H9 (cell line): ENCODE measurements around the gene TMEM178B. TPM values are rescaled to one million over a fixed set of nuclear protein-coding genes. Genes with fewer than 3 reads are reported as not detected.
A peak's percentile ranks its signal among the peaks of the same experiment; 100 is the strongest.

ENCODE experiments used
- DNase-seq: peaks from one replicate; pipeline ENCODE4 v3.0.0-alpha.2; 2017
- H2AFZ ChIP-seq: one replicate; pipeline ENCODE4 v1.6.1; 2013; ENCODE audit warnings: mild to moderate bottlenecking, low read length, control low read depth, moderate library complexity
- H2AK5ac ChIP-seq: 2 replicates; pipeline ENCODE4 v1.6.1; 2013; ENCODE audit warnings: low read length, control low read depth, mixed read lengths; ENCODE audit not compliant: insufficient read length
- H2BK120ac ChIP-seq: one replicate; pipeline ENCODE4 v1.6.1; 2013; ENCODE audit warnings: low read depth, mild to moderate bottlenecking, low read length, control low read depth, inconsistent platforms; ENCODE audit not compliant: poor library complexity, severe bottlenecking
- H2BK12ac ChIP-seq: 2 replicates; pipeline ENCODE4 v1.6.1; 2013; ENCODE audit warnings: low read length, control low read depth, mixed read lengths, low read depth; ENCODE audit not compliant: insufficient read length
- H2BK15ac ChIP-seq: 2 replicates; pipeline ENCODE4 v1.6.1; 2013; ENCODE audit warnings: low read depth, low read length, control low read depth
- H2BK20ac ChIP-seq: one replicate; pipeline ENCODE4 v1.6.1; 2013; ENCODE audit warnings: low read depth, mild to moderate bottlenecking, low read length, control low read depth, inconsistent platforms; ENCODE audit not compliant: poor library complexity, severe bottlenecking
- H2BK5ac ChIP-seq: 2 replicates; pipeline ENCODE4 v1.6.1; 2013; ENCODE audit warnings: low read length, control low read depth, mixed read lengths; ENCODE audit not compliant: insufficient read length
- H3K14ac ChIP-seq: 2 replicates; pipeline ENCODE4 v1.6.1; 2013; ENCODE audit warnings: low read length, control low read depth; ENCODE audit not compliant: insufficient read depth
- H3K18ac ChIP-seq: 2 replicates; pipeline ENCODE4 v1.6.1; 2013; ENCODE audit warnings: low read depth, mild to moderate bottlenecking, mixed read lengths, low read length, control low read depth; ENCODE audit not compliant: insufficient read length
- H3K23ac ChIP-seq: 2 replicates; pipeline ENCODE4 v1.6.1; 2013; ENCODE audit warnings: low read length, control low read depth, mixed read lengths, low read depth; ENCODE audit not compliant: insufficient read length
- H3K23me2 ChIP-seq: 2 replicates; pipeline ENCODE4 v1.6.1; 2013; ENCODE audit warnings: low read depth, mild to moderate bottlenecking, mixed read lengths, low read length, control low read depth; ENCODE audit not compliant: insufficient read length, poor library complexity, severe bottlenecking
- H3K27ac ChIP-seq: 2 replicates; pipeline ENCODE4 v1.5.1; 2013; ENCODE audit warnings: low read length, control low read depth, mixed read lengths, low read depth; ENCODE audit not compliant: insufficient read length
- H3K27me3 ChIP-seq: 2 replicates; pipeline ENCODE4 v1.6.1; 2013; ENCODE audit warnings: low read length, control low read depth, inconsistent platforms; ENCODE audit not compliant: insufficient read depth
- H3K4ac ChIP-seq: 2 replicates; pipeline ENCODE4 v1.6.1; 2013; ENCODE audit warnings: low read depth, mild to moderate bottlenecking, control low read depth, inconsistent platforms, low read length, moderate library complexity
- H3K4me1 ChIP-seq: 2 replicates; pipeline ENCODE4 v1.6.1; 2013; ENCODE audit warnings: low read length, control low read depth, inconsistent platforms; ENCODE audit not compliant: insufficient read depth
- H3K4me2 ChIP-seq: 2 replicates; pipeline ENCODE4 v1.6.1; 2013; ENCODE audit warnings: low read length, control low read depth, mixed read lengths; ENCODE audit not compliant: insufficient read length, insufficient read depth
- H3K56ac ChIP-seq: 2 replicates; pipeline ENCODE4 v1.6.1; 2013; ENCODE audit warnings: low read depth, mild to moderate bottlenecking, mixed read lengths, low read length, control low read depth; ENCODE audit not compliant: insufficient read length
- H3K79me1 ChIP-seq: 2 replicates; pipeline ENCODE4 v1.6.1; 2013; ENCODE audit warnings: low read depth, mild to moderate bottlenecking, moderate library complexity, low read length, control low read depth, inconsistent platforms; ENCODE audit not compliant: insufficient read depth, poor library complexity, severe bottlenecking
- H3K79me2 ChIP-seq: 2 replicates; pipeline ENCODE4 v1.6.1; 2013; ENCODE audit warnings: low read length, control low read depth, inconsistent platforms; ENCODE audit not compliant: insufficient read depth
- H3K9ac ChIP-seq: 2 replicates; pipeline ENCODE4 v1.6.1; 2013; ENCODE audit warnings: low read length, control low read depth, mixed read lengths; ENCODE audit not compliant: insufficient read length; ENCODE audit errors: extremely low read depth
- H3K9me3 ChIP-seq: one replicate; pipeline ENCODE4 v1.6.1; 2013; ENCODE audit warnings: low read depth, low read length, inconsistent platforms; ENCODE audit not compliant: control insufficient read depth
- H3T11ph ChIP-seq: one replicate; pipeline ENCODE4 v1.6.1; 2013; ENCODE audit warnings: mild to moderate bottlenecking, low read length, control low read depth, inconsistent platforms
- H4K20me1 ChIP-seq: one replicate; pipeline ENCODE4 v1.6.1; 2013; ENCODE audit not compliant: control insufficient read depth, insufficient read length, insufficient read depth
- H4K5ac ChIP-seq: 2 replicates; pipeline ENCODE4 v1.6.1; 2013; ENCODE audit warnings: low read depth, mild to moderate bottlenecking, mixed read lengths, low read length, control low read depth; ENCODE audit not compliant: insufficient read length
- H4K8ac ChIP-seq: replicated peaks from 2 replicates; pipeline ENCODE4 v1.6.1; 2013; ENCODE audit warnings: low read length, control low read depth, mixed read lengths, low read depth; ENCODE audit not compliant: insufficient read length
- H4K91ac ChIP-seq: 2 replicates; pipeline ENCODE4 v1.6.1; 2013; ENCODE audit warnings: low read depth, mild to moderate bottlenecking, moderate library complexity, mixed read lengths, low read length, control low read depth; ENCODE audit not compliant: insufficient read length
- H3K27ac Mint-ChIP-seq, 3 experiments: 2 replicates in 2 of 3; 3 replicates in 1 of 3; pipeline ENCODE4 v1.8.0; 2020 to 2021; ENCODE audit warnings: mixed read lengths in 3 of 3, mild to moderate bottlenecking in 1 of 3, moderate library complexity in 1 of 3
- H3K27me3 Mint-ChIP-seq: 2 replicates; pipeline ENCODE4 v1.8.0; 2021; ENCODE audit warnings: low read depth, mild to moderate bottlenecking, moderate library complexity, mixed read lengths
- H3K36me3 Mint-ChIP-seq, 3 experiments: 2 replicates in 2 of 3; 3 replicates in 1 of 3; pipeline ENCODE4 v1.8.0; 2020 to 2021; ENCODE audit warnings: low read depth in 3 of 3, mixed read lengths in 3 of 3; ENCODE audit not compliant: insufficient read depth in 1 of 3
- H3K4me1 Mint-ChIP-seq, 2 experiments: 2 replicates each; pipeline ENCODE4 v1.8.0; 2020; ENCODE audit warnings: mixed read lengths in 2 of 2
- H3K4me3 Mint-ChIP-seq, 2 experiments: 2 replicates in 1 of 2; 3 replicates in 1 of 2; pipeline ENCODE4 v1.8.0; 2020 to 2021; ENCODE audit warnings: mild to moderate bottlenecking in 2 of 2, mixed read lengths in 2 of 2, moderate library complexity in 1 of 2
- H3K9me3 Mint-ChIP-seq, 2 experiments: 2 replicates in 1 of 2; 3 replicates in 1 of 2; pipeline ENCODE4 v1.8.0; 2020; ENCODE audit warnings: mild to moderate bottlenecking in 2 of 2, mixed read lengths in 2 of 2, moderate library complexity in 1 of 2
- CTCF ChIP-seq: fragments of 200-600 bp; sonication (generic); conservative IDR thresholded peaks from 3 replicates; pipeline ENCODE4 v1.8.0; 2021; ENCODE audit warnings: antibody characterized with exemption, mild to moderate bottlenecking
- WGBS: extraction: QIAGEN DNeasy Blood & Tissue Kit; methylation state at CpG from one replicate; pipeline ENCODE4 v1.1.7; 2013; ENCODE audit warnings: missing lambda C conversion rate, low lambda C conversion rate, mixed read lengths; ENCODE audit not compliant: insufficient read length; ENCODE audit errors: extremely low coverage; 5-methylcytosine and 5-hydroxymethylcytosine counted together
- total RNA-seq: library from RNA; stranded (reverse); gene quantifications from 2 replicates; pipeline ENCODE4 v1.2.1, GENCODE V29; 2021

TMEM178B gene
- total RNA-seq, 1 experiment from 2014 or later: 11.3 TPM

DNA sequence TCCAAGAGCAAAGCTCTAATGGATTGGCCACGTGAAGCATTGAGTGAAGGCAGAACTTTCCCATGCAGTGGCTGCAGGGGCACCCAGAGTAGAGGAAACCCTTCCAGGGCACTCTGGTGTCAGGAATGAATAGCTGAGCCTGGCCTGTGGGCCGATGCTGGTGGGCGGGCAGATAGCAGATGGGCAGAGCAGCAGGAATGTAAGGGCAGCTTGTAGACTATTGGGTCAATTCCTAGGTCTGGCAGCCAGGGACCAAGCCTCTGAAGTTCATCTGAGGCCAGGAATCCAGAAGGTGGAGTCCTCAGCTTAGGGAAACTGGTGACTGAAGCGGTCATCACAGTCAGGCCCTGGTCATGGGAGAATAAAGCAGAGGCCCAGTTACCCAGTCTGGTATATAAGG is 115.4 kb downstream of the TMEM178B start:
- TF ChIP-seq CTCF: no peak
- Histone ChIP-seq H3K4me2 (no peak overlapping the region), H2BK20ac (no peak overlapping the region), H2BK15ac (no peak overlapping the region), H3T11ph (no peak overlapping the region), H3K18ac (no peak overlapping the region), H3K27ac (no peak overlapping the region), H4K5ac (no peak overlapping the region), H3K14ac (no peak overlapping the region), H3K23ac (no peak overlapping the region), H3K23me2 (no peaks in the 10 kb centered on the region), H4K8ac (no peak overlapping the region), H3K27me3 (no peaks in the 10 kb centered on the region), H3K4ac (no peak overlapping the region), H2BK12ac (no peak overlapping the region), H2AK5ac (no peak overlapping the region), H3K79me1 (no peaks in the 10 kb centered on the region), H3K9ac (no peak overlapping the region), H3K56ac (no peak overlapping the region), H3K79me2 (no peaks in the 10 kb centered on the region), H2BK120ac (no peak overlapping the region), H4K91ac (no peak overlapping the region), H4K20me1 (no peaks in the 10 kb centered on the region), H3K9me3 (no peaks in the 10 kb centered on the region), H2AFZ (no peak overlapping the region), H3K4me1 (no peaks in the 10 kb centered on the region), H2BK5ac (no peak overlapping the region)
- peaks cover 0 to 3% (median 0%) of the 10 kb centered on the region in 3 experiments; a peak in 1 of 7 replicates for H3K36me3 Mint-ChIP-seq
- H3K27me3 Mint-ChIP-seq: no peaks in the 10 kb centered on the region
- peaks cover 3% of the 10 kb centered on the region in 2 experiments; a peak in 3 of 5 replicates for H3K9me3 Mint-ChIP-seq
- no peak for DNase-seq
- WGBS: no CpG with 5 or more reads among the region's 4 CpGs
- peaks cover 5% of the 10 kb centered on the region in 2 experiments for H3K4me1 Mint-ChIP-seq
- H3K27ac Mint-ChIP-seq: 0 out of 7 replicates have a peak overlapping the region, but pooled peaks of 1 of the 3 experiments have one; percentile 37
- H3K4me3 Mint-ChIP-seq: no peak overlapping the region
